ENCODE results near the gene IGFBP4. TPM values are rescaled to one million over a fixed set of nuclear protein-coding genes. Genes with fewer than 3 reads are reported as not detected.

IGFBP4 gene
- total RNA-seq, 2 experiments from 2014 or later = 10.7 to 11.6 TPM

GRCh38 chr17:40487371-40488020 is 44.2 kb downstream of the IGFBP4 start:
- Mint-ChIP-seq H3K4me1 (ENCODE audit: low read depth) (peaks cover 59% of the 10 kb centered on the region), H3K9me3 (no peaks in the 10 kb centered on the region), H3K36me3 (ENCODE audit: low read depth) (no peaks in the 10 kb centered on the region), H3K4me3 (no peak overlapping the region), H3K27me3 (no peaks in the 10 kb centered on the region), H3K27ac (no peak overlapping the region)
- DNase-seq (no peak), ATAC-seq (no peak)
- POLR2A ChIA-PET = interaction anchor here (0.9 to 1.0 kb wide), 2 partner anchors 15 to 27 kb away, joined by 3 to 4 read pairs; no protein-coding TSS in a partner anchor
- intact Hi-C loops (cut with micrococcal nuclease) = no loop called here
- no peak for TF ChIP-seq CTCF (IDR thresholded peaks at IDR 0.05)
- CTCF ChIA-PET = interaction anchor here (0.7 to 1.9 kb wide), 5 partner anchors 11 to 73 kb away, joined by 3 to 10 read pairs (median 4); partner anchors contain the start of gene TOP2A

- no peak for TF ChIP-seq CTCF (IDR thresholded peaks at IDR 0.05)
- intact Hi-C loops (cut with micrococcal nuclease) = no loop called here
- peak; percentile 41 for ATAC-seq
Observed at GRCh38 chr17:40490289-40490853, 47.1 kb downstream of the IGFBP4 start.

GRCh38 chr17:40490982-40491381 is 47.7 kb downstream of the IGFBP4 start:
- DNase-seq (no peak), ATAC-seq (no peak)
- TF ChIP-seq CTCF (IDR thresholded peaks at IDR 0.05) = no peak
- Mint-ChIP-seq H3K9me3 (no peaks in the 10 kb centered on the region), H3K4me1 (ENCODE audit: low read depth) (peaks cover 42% of the 10 kb centered on the region), H3K27me3 (no peaks in the 10 kb centered on the region), H3K4me3 (no peak overlapping the region), H3K36me3 (ENCODE audit: low read depth) (no peaks in the 10 kb centered on the region), H3K27ac (no peak overlapping the region)
- intact Hi-C loops (cut with micrococcal nuclease) = no loop called here
- POLR2A ChIA-PET = interaction anchor here (1.2 to 2.1 kb wide), 5 partner anchors 10 to 116 kb away, joined by 3 to 12 read pairs (median 5); no protein-coding TSS in a partner anchor
- CTCF ChIA-PET = interaction anchor here (2.1 kb wide), 1 partner anchor 15 kb away, joined by 12 read pairs; no protein-coding TSS in a partner anchor

More at GRCh38 chr17:40490289-40490853, 47.1 kb downstream of the IGFBP4 start:
- peak; percentile 51 for DNase-seq
- Mint-ChIP-seq H3K36me3 (ENCODE audit: low read depth) (no peaks in the 10 kb centered on the region), H3K4me1 (ENCODE audit: low read depth) (peaks cover 47% of the 10 kb centered on the region), H3K9me3 (no peaks in the 10 kb centered on the region), H3K4me3 (no peak overlapping the region), H3K27me3 (no peaks in the 10 kb centered on the region), H3K27ac (peak overlapping the region; percentile 73)
- ChIA-PET POLR2A (interaction anchor here (1.0 to 2.1 kb wide), 6 partner anchors 8 to 117 kb away, joined by 3 to 12 read pairs (median 4); no protein-coding TSS in a partner anchor), CTCF (interaction anchor here (2.1 kb wide), 1 partner anchor 14 kb away, joined by 12 read pairs; no protein-coding TSS in a partner anchor)

- Mint-ChIP-seq H3K27me3 (no peaks in the 10 kb centered on the region), H3K9me3 (no peaks in the 10 kb centered on the region), H3K4me3 (no peak overlapping the region), H3K4me1 (ENCODE audit: low read depth) (peaks cover 37% of the 10 kb centered on the region), H3K36me3 (ENCODE audit: low read depth) (no peaks in the 10 kb centered on the region), H3K27ac (peak overlapping the region; percentile 13)
- TF ChIP-seq CTCF (IDR thresholded peaks at IDR 0.05) = no peak
- ChIA-PET POLR2A (interaction anchor here (1.3 to 2.1 kb wide), 3 partner anchors 10 to 58 kb away, joined by 3 to 12 read pairs (median 4); no protein-coding TSS in a partner anchor), CTCF (interaction anchor here (2.1 kb wide), 1 partner anchor 15 kb away, joined by 12 read pairs; no protein-coding TSS in a partner anchor)
- no peak for DNase-seq
- ATAC-seq = no peak
- intact Hi-C loops (cut with micrococcal nuclease) = no loop called here
Observed at GRCh38 chr17:40491486-40491885, 48.2 kb downstream of the IGFBP4 start.

GRCh38 chr17:40493697-40494096 is 50.4 kb downstream of the IGFBP4 start:
- H3K27ac Mint-ChIP-seq = no peak overlapping the region
- ChIA-PET POLR2A (no interaction called here), CTCF (interaction anchor here (0.6 to 4.6 kb wide), 4 partner anchors 12 to 44 kb away, joined by 3 to 20 read pairs (median 3); no protein-coding TSS in a partner anchor)
- no peaks in the 10 kb centered on the region for H3K36me3 Mint-ChIP-seq (ENCODE audit: low read depth)
- peaks cover 32% of the 10 kb centered on the region for H3K4me1 Mint-ChIP-seq (ENCODE audit: low read depth)
- no peak overlapping the region for H3K4me3 Mint-ChIP-seq
- DNase-seq (no peak), ATAC-seq (no peak)
- TF ChIP-seq CTCF (IDR thresholded peaks at IDR 0.05) = no peak
- no peaks in the 10 kb centered on the region for H3K9me3 Mint-ChIP-seq
- intact Hi-C loops (cut with micrococcal nuclease) = no loop called here
- H3K27me3 Mint-ChIP-seq = no peaks in the 10 kb centered on the region

Measured in activated CD8-positive, alpha-beta T cell treated with anti-CD3 and anti-CD28 coated beads for 36 hours (primary cell).